Psoas muscle (tissue), 8 donors: ENCODE measurements around the gene ZCCHC13. TPM values are rescaled to one million over a fixed set of nuclear protein-coding genes. Genes with fewer than 3 reads are reported as not detected.
A peak's percentile ranks its signal among the peaks of the same experiment; 100 is the strongest.
"Not testable (repeated sequence)": the region's sequence is repeated elsewhere in the genome, so short reads cannot be mapped to it uniquely, and the experiment has no call there.

Source experiments
- ATAC-seq, 4 donors: fragments of 200-7000 bp; cut with Tn5 transposase; one replicate each; pipeline ENCODE4 v1.9.1; 2020; ENCODE audit warnings: moderate library complexity in 3 of 4, mild to moderate bottlenecking in 2 of 4
- DNase-seq, 2 donors: peaks; one replicate each; pipeline ENCODE4 v3.0.0-alpha.2; 2020
- H3K27ac ChIP-seq: fragments of 200-600 bp; one replicate; pipeline ENCODE4 v1.8.0; 2022
- H3K27me3 ChIP-seq, 3 donors: fragments of 200-600 bp in 1 of 3; one replicate each; pipeline versions ENCODE4 v1.6.1 to v1.8.0; 2013 to 2022; ENCODE audit warnings: low read length in 2 of 3, mild to moderate bottlenecking in 2 of 3, moderate library complexity in 1 of 3; ENCODE audit not compliant: insufficient read depth in 3 of 3
- H3K36me3 ChIP-seq, 2 donors: fragments of 200-600 bp in 1 of 2; one replicate each; pipeline versions ENCODE4 v1.6.1 to v1.8.0; 2013 to 2022; ENCODE audit warnings: low read depth in 1 of 2, mild to moderate bottlenecking in 1 of 2, moderate library complexity in 1 of 2; ENCODE audit not compliant: insufficient read depth in 1 of 2
- H3K4me1 ChIP-seq: fragments of 200-600 bp; one replicate; pipeline ENCODE4 v1.8.0; 2022
- H3K4me3 ChIP-seq: fragments of 200-600 bp; one replicate; pipeline ENCODE4 v1.8.0; 2022; ENCODE audit warnings: mild to moderate bottlenecking
- H3K9me3 ChIP-seq: fragments of 200-600 bp; one replicate; pipeline ENCODE4 v1.8.0; 2022
- WGBS, 3 donors: extraction: QIAGEN DNeasy Blood & Tissue Kit; methylation state at CpG; one replicate each; pipeline versions ENCODE4 v1.1.6 to v1.1.7; 2013; 5-methylcytosine and 5-hydroxymethylcytosine counted together
- intact Hi-C, 2 donors: fragments of 100-400 bp; cut with DNase I; formaldehyde crosslinking; loops; one replicate each; pipeline versions ENCODE4 v1.11.0 to v1.14.2; 2022
- long read RNA-seq, 2 donors: library from polyadenylated mRNA; unstranded; transcript quantifications; one replicate each; pipeline ENCODE4 v2.0.0, GENCODE V29; 2021
- polyA plus RNA-seq, 3 donors: library from polyadenylated mRNA; stranded (reverse); fragments of 200-250 nt; gene quantifications; one replicate each; pipeline ENCODE4 v1.2.3, GENCODE V29; 2013
- total RNA-seq, 4 donors: library from RNA; stranded (reverse); fragmentation: NEBNext Ultra II Directional in 2 of 4; extraction: Animal tissue kit (Norgen Biotek cat#: 25700) in 2 of 4; gene quantifications; one replicate each; pipeline versions ENCODE4 v1.2.1 to v1.2.4, GENCODE V29; 2021 to 2023
- TF ChIP-seq, protein P1 (sequence below): fragments of 200-600 bp; IDR thresholded peaks from one replicate; pipeline ENCODE4 v1.8.0; 2022; ENCODE audit warnings: antibody characterized with exemption
- donor health status: healthy with polysubstance abuse.
- donor health status: DM: no; HTN: no; CAD: no; lungs with moderate emphysema.
- donor health status: Bipolar disorder and iron deficiency.
- donor health status: healthy.
- donor health status: DM: yes; HTN: yes; CAD: no.
- donor health status: DM: no; HTN: no; CAD: no.
- donor health status: DM: no; HTN: no; CAD: no.
- donor health status: DM: yes; HTN: yes; CAD: no.

ZCCHC13 gene
- total RNA-seq (not detected), polyA plus RNA-seq (not detected)
- long read RNA-seq, donor 1 = 0 reads
- long read RNA-seq, donor 2 = 0 reads

DNA sequence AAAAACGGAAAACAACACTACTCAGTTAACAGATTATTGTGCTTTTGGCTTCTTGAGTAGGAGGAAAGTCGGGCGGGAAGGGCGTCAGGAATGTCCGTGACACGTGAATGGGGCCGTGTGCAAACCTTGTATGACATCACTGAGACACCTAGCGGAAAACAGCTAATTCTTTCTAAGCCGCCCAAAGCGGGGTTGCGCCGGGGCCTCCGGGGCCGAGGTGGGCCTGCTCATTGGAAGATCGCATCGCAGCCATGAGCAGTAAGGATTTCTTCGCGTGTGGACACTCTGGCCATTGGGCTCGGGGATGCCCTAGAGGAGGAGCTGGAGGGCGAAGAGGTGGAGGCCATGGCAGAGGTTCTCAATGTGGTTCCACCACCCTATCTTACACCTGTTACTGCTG, at the start of gene ZCCHC13:
TSS of gene ZCCHC13 (plus strand) at position 165 of the 400 bp plus-strand sequence. CDS start at position 252, 87 bp downstream.
- Histone ChIP-seq H3K27ac (no peak within 1 kb of the TSS), H3K27me3 (no peaks in the 10 kb centered on the region), H3K9me3 (no peaks in the 10 kb centered on the region), H3K4me3 (no peak within 1 kb of the TSS), H3K4me1 (no peaks in the 10 kb centered on the region), H3K36me3 (no peaks in the 10 kb centered on the region)
- TF ChIP-seq, protein P1, sequence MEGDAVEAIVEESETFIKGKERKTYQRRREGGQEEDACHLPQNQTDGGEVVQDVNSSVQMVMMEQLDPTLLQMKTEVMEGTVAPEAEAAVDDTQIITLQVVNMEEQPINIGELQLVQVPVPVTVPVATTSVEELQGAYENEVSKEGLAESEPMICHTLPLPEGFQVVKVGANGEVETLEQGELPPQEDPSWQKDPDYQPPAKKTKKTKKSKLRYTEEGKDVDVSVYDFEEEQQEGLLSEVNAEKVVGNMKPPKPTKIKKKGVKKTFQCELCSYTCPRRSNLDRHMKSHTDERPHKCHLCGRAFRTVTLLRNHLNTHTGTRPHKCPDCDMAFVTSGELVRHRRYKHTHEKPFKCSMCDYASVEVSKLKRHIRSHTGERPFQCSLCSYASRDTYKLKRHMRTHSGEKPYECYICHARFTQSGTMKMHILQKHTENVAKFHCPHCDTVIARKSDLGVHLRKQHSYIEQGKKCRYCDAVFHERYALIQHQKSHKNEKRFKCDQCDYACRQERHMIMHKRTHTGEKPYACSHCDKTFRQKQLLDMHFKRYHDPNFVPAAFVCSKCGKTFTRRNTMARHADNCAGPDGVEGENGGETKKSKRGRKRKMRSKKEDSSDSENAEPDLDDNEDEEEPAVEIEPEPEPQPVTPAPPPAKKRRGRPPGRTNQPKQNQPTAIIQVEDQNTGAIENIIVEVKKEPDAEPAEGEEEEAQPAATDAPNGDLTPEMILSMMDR = no peak
- ATAC-seq = no peak
- intact Hi-C loops = no loop called here
- 79 to 97% (median 96%) methylated on average over 13 to 20 of the region's 20 CpGs for WGBS, 3 donors
- DNase-seq = no peak

DNA sequence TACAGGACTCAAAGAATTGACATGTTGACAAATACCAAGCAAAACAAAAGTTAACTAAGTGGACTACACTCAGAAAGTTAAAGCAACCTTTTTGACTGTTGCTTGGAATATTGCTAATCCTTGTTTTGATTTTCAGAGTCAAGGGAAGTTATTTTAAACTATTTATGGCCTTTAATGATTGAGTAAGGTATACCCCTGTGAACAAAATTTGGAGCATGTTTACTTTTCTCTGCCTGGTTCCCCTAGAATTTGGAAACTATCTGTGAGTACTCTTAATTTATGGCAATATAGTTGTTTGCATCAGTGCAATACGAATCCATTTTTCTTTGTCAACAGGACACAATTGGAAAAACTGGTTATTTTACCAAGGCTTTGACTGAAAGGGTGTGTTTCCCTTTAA, 45.9 kb upstream of the ZCCHC13 start:
- 61 to 94% (median 92%) methylated on average over 1 of the region's 1 CpG for WGBS, 3 donors
- H3K27ac ChIP-seq, H3K27me3 ChIP-seq, intact Hi-C loops, H3K4me3 ChIP-seq, H3K9me3 ChIP-seq, DNase-seq, ATAC-seq, H3K4me1 ChIP-seq: not testable (repeated sequence)
- H3K36me3 ChIP-seq = peaks cover 0 to 33% of the 10 kb centered on the region in 2 donors

DNA sequence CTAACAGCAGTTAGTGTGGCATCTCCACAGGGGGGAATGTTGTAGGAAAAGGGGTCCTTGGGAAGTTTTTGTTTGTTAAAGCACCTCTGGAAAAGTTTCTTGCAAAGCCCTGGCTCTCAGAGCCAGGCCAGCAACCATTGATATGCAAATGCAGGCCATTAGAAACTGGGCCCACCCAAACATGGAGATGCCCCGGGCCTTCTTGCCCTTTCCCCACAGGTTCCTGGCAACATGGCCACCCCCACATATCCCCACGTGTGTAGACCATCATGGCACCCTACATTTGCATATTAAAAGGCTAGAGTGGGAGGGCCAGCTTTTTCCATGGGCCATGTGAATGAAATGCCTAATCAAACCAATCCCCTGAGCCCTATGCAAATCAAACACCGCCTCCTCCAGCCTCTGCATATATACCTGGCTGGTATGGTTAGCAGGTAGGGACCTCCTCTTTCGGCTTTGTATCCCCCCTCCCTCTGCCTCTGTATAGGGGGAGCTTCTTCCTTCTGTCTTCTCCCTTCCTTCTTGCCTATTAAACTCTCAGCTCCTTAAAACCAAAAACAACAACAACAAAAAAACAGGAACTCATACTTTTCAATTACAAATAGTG, 44.0 kb upstream of the ZCCHC13 start:
- H3K4me1 ChIP-seq = peaks cover 3% of the 10 kb centered on the region
- no peak for ATAC-seq
- no peak for DNase-seq
- H3K4me3 ChIP-seq = no peak overlapping the region
- no peaks in the 10 kb centered on the region for H3K27me3 ChIP-seq
- peaks cover 0 to 33% of the 10 kb centered on the region in 2 donors for H3K36me3 ChIP-seq
- 58 to 79% (median 77%) methylated on average over 4 of the region's 4 CpGs for WGBS, 3 donors
- intact Hi-C loops = no loop called here
- TF ChIP-seq, protein P1 = no peak
- H3K27ac ChIP-seq = no peak overlapping the region
- H3K9me3 ChIP-seq = no peaks in the 10 kb centered on the region

DNA sequence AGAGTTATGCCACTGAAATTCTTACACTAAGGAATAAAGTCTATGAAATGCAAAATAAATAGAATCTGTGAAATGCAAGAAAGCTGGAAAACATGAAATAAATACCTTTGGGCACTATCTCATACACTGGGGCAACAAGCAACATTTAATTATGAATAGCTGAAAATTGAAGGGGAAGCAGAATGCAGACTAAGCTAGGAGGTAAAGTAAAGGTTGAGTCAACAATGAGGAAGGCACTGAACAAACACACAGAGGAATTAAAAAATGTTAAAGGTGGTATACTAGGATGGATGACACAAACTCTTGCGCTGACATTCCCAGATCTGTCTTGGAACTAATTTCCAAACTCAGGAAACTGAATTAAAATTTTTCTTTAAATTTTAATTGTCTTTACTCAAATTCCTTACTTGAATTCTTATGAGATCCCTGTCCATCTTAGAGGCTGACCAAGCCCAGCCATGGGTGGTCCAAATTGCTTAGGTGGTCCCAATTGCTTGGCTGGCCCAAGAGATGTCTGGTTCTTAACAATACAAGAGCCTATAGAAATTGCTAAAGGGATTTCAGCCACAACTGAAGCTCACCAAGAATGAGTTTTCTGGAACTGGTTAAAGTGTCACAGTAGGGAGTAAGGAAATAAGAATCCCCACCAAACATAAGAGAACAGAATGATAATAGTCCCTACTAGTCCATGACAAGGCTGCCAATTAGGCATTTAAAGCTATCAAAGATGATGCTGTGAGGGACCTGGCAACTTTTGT, 41.3 kb upstream of the ZCCHC13 start:
- H3K4me3 ChIP-seq = no peak overlapping the region
- DNase-seq = no peak
- 92 to 100% (median 100%) methylated on average over 1 of the region's 1 CpG for WGBS, 3 donors
- H3K4me1 ChIP-seq = peaks cover 4% of the 10 kb centered on the region
- TF ChIP-seq, protein P1 = no peak
- H3K27ac ChIP-seq = no peak overlapping the region
- H3K9me3 ChIP-seq = no peaks in the 10 kb centered on the region
- no peaks in the 10 kb centered on the region for H3K27me3 ChIP-seq
- H3K36me3 ChIP-seq = peaks cover 0 to 28% of the 10 kb centered on the region in 2 donors
- intact Hi-C loops = no loop called here
- no peak for ATAC-seq

DNA sequence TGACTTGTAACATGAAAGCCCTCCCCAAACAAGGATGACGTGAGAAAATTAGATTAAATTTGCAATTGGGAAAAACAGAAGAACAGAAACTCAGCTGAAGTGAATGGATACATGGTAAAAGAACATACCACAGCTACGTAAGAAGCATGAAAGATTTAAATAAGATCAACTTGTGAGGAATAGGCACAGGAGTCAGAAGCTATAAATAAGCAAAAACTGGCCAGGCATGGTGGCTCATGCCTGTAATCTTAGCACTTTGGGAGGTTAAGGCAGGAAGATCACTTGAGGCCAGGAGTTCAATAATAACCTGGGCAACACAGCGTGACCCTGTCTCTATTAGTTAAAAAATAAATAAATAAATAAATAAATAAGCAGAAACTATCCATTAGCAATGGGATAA, 33.6 kb upstream of the ZCCHC13 start:
- Histone ChIP-seq H3K27ac (peak overlapping the region; percentile 64), H3K9me3 (no peaks in the 10 kb centered on the region), H3K27me3 (no peaks in the 10 kb centered on the region), H3K36me3 (peaks cover 0 to 38% of the 10 kb centered on the region in 2 donors), H3K4me3 (no peak overlapping the region), H3K4me1 (peaks cover 15% of the 10 kb centered on the region)
- ATAC-seq = peak; percentile 79 to 91 (median 86)
- DNase-seq = no peak
- TF ChIP-seq, protein P1 = no peak
- intact Hi-C loops = no loop called here
- WGBS, 3 donors = 39 to 64% (median 46%) methylated on average over 3 of the region's 3 CpGs
